Measurements from ENCODE around the gene KDM5B.
"Not testable (repeated sequence)": the region's sequence is repeated elsewhere in the genome, so short reads cannot be mapped to it uniquely, and the experiment has no call there.

Gene KDM5B

DNA sequence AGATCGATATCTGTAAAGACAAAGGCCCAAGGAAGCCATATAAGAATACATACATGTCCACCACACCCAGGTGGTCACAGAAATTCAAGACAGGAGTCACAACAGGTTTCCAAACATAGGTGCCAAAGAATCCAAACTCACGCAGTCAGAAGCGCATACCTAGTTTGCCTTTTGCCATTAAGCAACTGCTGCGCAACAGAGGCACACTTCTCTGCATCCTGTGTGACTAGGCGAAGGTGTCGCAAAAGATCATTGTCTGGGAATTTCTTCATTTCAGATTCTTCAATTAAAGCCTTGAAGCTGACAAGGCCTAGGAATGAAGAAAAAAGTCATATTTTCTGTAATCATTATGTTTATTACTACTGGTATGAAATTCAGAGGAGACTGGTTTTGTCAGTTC is 65.7 kb downstream of the KDM5B start:
- ChIA-PET POLR2A (no interaction called here), CTCF (interaction anchor here (0.6 kb wide), 1 partner anchor 1009 kb away, joined by 3 read pairs; no protein-coding TSS in a partner anchor)
- TF ChIP-seq ELF4 (IDR thresholded peaks at IDR 0.05) (no peak), TARDBP (IDR thresholded peaks at IDR 0.05) (no peak), SUZ12 (IDR thresholded peaks at IDR 0.05) (no peak), BHLHE40 (IDR thresholded peaks at IDR 0.05; ENCODE audit: borderline replicate concordance) (no peak), FOXA1 (IDR thresholded peaks at IDR 0.05) (no peak), FOXM1 (IDR thresholded peaks at IDR 0.05; ENCODE audit: borderline replicate concordance) (no peak), ARNT (IDR thresholded peaks at IDR 0.05) (no peak), SP1 (IDR thresholded peaks at IDR 0.05) (no peak)
- DNase-seq (ENCODE audit: extremely low spot score): no peak

DNA sequence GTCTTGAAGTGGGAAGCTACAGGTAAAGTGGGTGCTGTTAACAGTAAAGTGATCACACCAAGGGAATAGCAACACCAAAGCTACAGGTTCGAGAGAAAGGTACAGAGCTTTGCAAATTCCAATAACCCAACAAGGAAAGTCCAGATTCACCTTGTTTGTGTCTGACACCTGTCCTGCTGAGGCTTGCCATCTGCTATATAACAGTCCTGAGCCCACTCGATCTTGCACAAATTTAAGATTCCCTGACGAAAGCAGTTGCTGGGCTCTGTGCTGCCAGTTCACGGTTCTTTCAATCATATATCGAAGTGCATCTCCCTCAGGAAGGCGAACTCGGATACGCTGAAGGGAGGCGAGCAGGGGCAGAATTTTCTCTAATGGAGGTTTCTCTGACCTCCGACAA is 75.0 kb downstream of the KDM5B start:
- POLR2A ChIA-PET: no interaction called here
- CTCF ChIA-PET: no interaction called here
- no peak for DNase-seq (ENCODE audit: extremely low spot score)
- TF ChIP-seq LEF1 (IDR thresholded peaks at IDR 0.05; ENCODE audit: borderline replicate concordance) (no peak), L3MBTL2 (conservative IDR thresholded peaks at IDR 0.05) (no peak), FOXA1 (IDR thresholded peaks at IDR 0.05) (no peak), NFRKB (IDR thresholded peaks at IDR 0.05) (no peak), FOXM1 (IDR thresholded peaks at IDR 0.05; ENCODE audit: borderline replicate concordance) (no peak), BHLHE40 (IDR thresholded peaks at IDR 0.05; ENCODE audit: borderline replicate concordance) (no peak), SUZ12 (IDR thresholded peaks at IDR 0.05) (no peak), ARNT (IDR thresholded peaks at IDR 0.05) (no peak), TARDBP (IDR thresholded peaks at IDR 0.05) (no peak), CTBP1 (IDR thresholded peaks at IDR 0.05; ENCODE audit: borderline replicate concordance) (no peak)

- ChIA-PET POLR2A (no interaction called here), CTCF (no interaction called here)
- DNase-seq (ENCODE audit: extremely low spot score): no peak
- no peak for TF ChIP-seq CTBP1 (IDR thresholded peaks at IDR 0.05; ENCODE audit: borderline replicate concordance)
- TF ChIP-seq SUZ12 (IDR thresholded peaks at IDR 0.05): no peak
- TF ChIP-seq L3MBTL2 (conservative IDR thresholded peaks at IDR 0.05): no peak
- TF ChIP-seq TARDBP (IDR thresholded peaks at IDR 0.05): no peak
- no peak for TF ChIP-seq ELF4 (IDR thresholded peaks at IDR 0.05)
- TF ChIP-seq FOXA1 (IDR thresholded peaks at IDR 0.05): no peak
- TF ChIP-seq ZNF384 (IDR thresholded peaks at IDR 0.05): no peak
- no peak for TF ChIP-seq ARNT (IDR thresholded peaks at IDR 0.05)
- no peak for TF ChIP-seq BHLHE40 (IDR thresholded peaks at IDR 0.05; ENCODE audit: borderline replicate concordance)
- no peak for TF ChIP-seq LEF1 (IDR thresholded peaks at IDR 0.05; ENCODE audit: borderline replicate concordance)
- no peak for TF ChIP-seq FOXK2 (IDR thresholded peaks at IDR 0.05)
- no peak for TF ChIP-seq FOXM1 (IDR thresholded peaks at IDR 0.05; ENCODE audit: borderline replicate concordance)
- no peak for TF ChIP-seq HDGF (IDR thresholded peaks at IDR 0.05; ENCODE audit: borderline replicate concordance)
- TF ChIP-seq NFRKB (IDR thresholded peaks at IDR 0.05): no peak
- no peak for TF ChIP-seq PKNOX1 (IDR thresholded peaks at IDR 0.05)
Observed at GRCh38 chr1:202728951-202729350, 79.3 kb downstream of the KDM5B start.

DNA sequence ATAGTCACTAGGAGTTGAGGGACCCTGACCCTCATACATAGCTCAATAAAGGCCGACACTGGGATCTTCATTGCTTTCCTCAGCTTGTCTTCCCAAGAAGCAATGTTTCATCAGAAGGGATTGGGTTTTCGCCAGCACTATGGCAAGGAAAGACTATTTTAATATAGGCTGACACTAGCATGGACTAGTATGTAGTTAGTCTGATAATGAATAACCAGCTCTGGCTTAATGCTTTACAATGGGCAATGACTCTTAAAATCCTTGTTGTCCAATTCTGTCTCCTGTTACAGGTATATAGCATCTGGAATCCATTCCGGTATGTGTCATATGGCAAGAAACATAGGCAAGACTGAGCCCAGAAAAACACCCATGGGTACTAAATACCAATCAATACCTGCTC is 82.7 kb downstream of the KDM5B start:
- TF ChIP-seq L3MBTL2 (conservative IDR thresholded peaks at IDR 0.05): no peak
- TF ChIP-seq FOXA1 (IDR thresholded peaks at IDR 0.05): no peak
- no peak for TF ChIP-seq SP1 (IDR thresholded peaks at IDR 0.05)
- TF ChIP-seq NFRKB (IDR thresholded peaks at IDR 0.05): no peak
- no peak for TF ChIP-seq CTBP1 (IDR thresholded peaks at IDR 0.05; ENCODE audit: borderline replicate concordance)
- TF ChIP-seq FOXK2 (IDR thresholded peaks at IDR 0.05): no peak
- no peak for TF ChIP-seq LEF1 (IDR thresholded peaks at IDR 0.05; ENCODE audit: borderline replicate concordance)
- TF ChIP-seq SUZ12 (IDR thresholded peaks at IDR 0.05): no peak
- no peak for TF ChIP-seq ARNT (IDR thresholded peaks at IDR 0.05)
- no peak for TF ChIP-seq TARDBP (IDR thresholded peaks at IDR 0.05)
- TF ChIP-seq PKNOX1 (IDR thresholded peaks at IDR 0.05): no peak
- no peak for TF ChIP-seq ZNF384 (IDR thresholded peaks at IDR 0.05)
- no peak for TF ChIP-seq BHLHE40 (IDR thresholded peaks at IDR 0.05; ENCODE audit: borderline replicate concordance)
- TF ChIP-seq ELF4 (IDR thresholded peaks at IDR 0.05): no peak
- TF ChIP-seq HDGF (IDR thresholded peaks at IDR 0.05; ENCODE audit: borderline replicate concordance): no peak
- ChIA-PET CTCF (no interaction called here), POLR2A (no interaction called here)
- no peak for DNase-seq (ENCODE audit: extremely low spot score)

- ChIA-PET POLR2A (no interaction called here), CTCF (no interaction called here)
- no peak for TF ChIP-seq CTBP1 (IDR thresholded peaks at IDR 0.05; ENCODE audit: borderline replicate concordance)
- no peak for TF ChIP-seq PKNOX1 (IDR thresholded peaks at IDR 0.05)
- TF ChIP-seq NFRKB (IDR thresholded peaks at IDR 0.05): no peak
- no peak for TF ChIP-seq BHLHE40 (IDR thresholded peaks at IDR 0.05; ENCODE audit: borderline replicate concordance)
- TF ChIP-seq L3MBTL2 (conservative IDR thresholded peaks at IDR 0.05): no peak
- DNase-seq (ENCODE audit: extremely low spot score): no peak
Observed at GRCh38 chr1:202723708-202724107, 84.5 kb downstream of the KDM5B start.

GRCh38 chr1:202723046-202723445 is 85.2 kb downstream of the KDM5B start:
- CTCF ChIA-PET: interaction anchor here (0.7 kb wide), 1 partner anchor 381 kb away, joined by 3 read pairs; no protein-coding TSS in a partner anchor
- DNase-seq (ENCODE audit: extremely low spot score); POLR2A ChIA-PET: not testable (repeated sequence)

DNA sequence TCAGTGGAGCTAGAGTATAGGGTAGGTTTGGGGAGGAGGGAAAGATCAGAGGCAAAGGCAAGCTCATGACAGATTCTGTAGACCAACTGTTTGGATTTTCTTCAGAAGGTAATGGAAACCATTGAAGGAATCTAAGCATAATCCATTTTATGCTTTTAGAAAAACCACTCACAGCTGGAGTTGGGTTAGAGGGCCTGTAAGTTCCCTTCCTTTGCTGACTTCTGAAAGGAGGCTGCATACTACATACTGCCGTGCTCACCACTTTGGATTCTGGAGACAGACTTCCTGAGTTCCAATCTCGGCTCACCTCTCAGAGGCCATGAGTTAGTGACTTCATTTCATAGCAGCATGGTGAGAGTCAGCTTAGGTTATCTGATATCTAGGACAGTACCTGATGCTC is 91.6 kb downstream of the KDM5B start:
- ChIA-PET CTCF (interaction anchor here (1.8 kb wide), 1 partner anchor 57 kb away, joined by 7 read pairs; no protein-coding TSS in a partner anchor), POLR2A (no interaction called here)
- no peak for DNase-seq (ENCODE audit: extremely low spot score)
- TF ChIP-seq FOXA1 (IDR thresholded peaks at IDR 0.05): no peak
- no peak for TF ChIP-seq HDGF (IDR thresholded peaks at IDR 0.05; ENCODE audit: borderline replicate concordance)
- TF ChIP-seq PKNOX1 (IDR thresholded peaks at IDR 0.05): no peak
- TF ChIP-seq NFRKB (IDR thresholded peaks at IDR 0.05): no peak
- no peak for TF ChIP-seq FOXM1 (IDR thresholded peaks at IDR 0.05; ENCODE audit: borderline replicate concordance)
- TF ChIP-seq BHLHE40 (IDR thresholded peaks at IDR 0.05; ENCODE audit: borderline replicate concordance): no peak
- TF ChIP-seq ZNF384 (IDR thresholded peaks at IDR 0.05): no peak
- no peak for TF ChIP-seq CTBP1 (IDR thresholded peaks at IDR 0.05; ENCODE audit: borderline replicate concordance)
- TF ChIP-seq TARDBP (IDR thresholded peaks at IDR 0.05): no peak
- TF ChIP-seq L3MBTL2 (conservative IDR thresholded peaks at IDR 0.05): no peak
- no peak for TF ChIP-seq ELF4 (IDR thresholded peaks at IDR 0.05)
- TF ChIP-seq ARNT (IDR thresholded peaks at IDR 0.05): no peak
- no peak for TF ChIP-seq FOXK2 (IDR thresholded peaks at IDR 0.05)
- TF ChIP-seq LEF1 (IDR thresholded peaks at IDR 0.05; ENCODE audit: borderline replicate concordance): no peak
- TF ChIP-seq SUZ12 (IDR thresholded peaks at IDR 0.05): no peak
- TF ChIP-seq SP1 (IDR thresholded peaks at IDR 0.05): no peak

- POLR2A ChIA-PET; DNase-seq (ENCODE audit: extremely low spot score); CTCF ChIA-PET: not testable (repeated sequence)
Observed at GRCh38 chr1:202714202-202714601, 94.0 kb downstream of the KDM5B start.

Measured in HEK293T (cell line).